OCI-LY1 (cell line): ENCODE measurements around the gene ZNF664.

Experiments
- H2AFZ ChIP-seq: fragments of 200-600 bp; sonication (generic), shearing (Covaris generic); 2 replicates; pipeline ENCODE4 v1.6.0; 2014; ENCODE audit warnings: antibody characterized with exemption, mild to moderate bottlenecking, low read length
- H3F3A ChIP-seq: fragments of 200-600 bp; sonication (generic), shearing (Covaris generic); 2 replicates; pipeline ENCODE4 v1.6.0; 2014; ENCODE audit warnings: mild to moderate bottlenecking, antibody characterized with exemption, low read length, moderate library complexity; ENCODE audit not compliant: insufficient read depth
- H3K27ac ChIP-seq: fragments of 200-600 bp; sonication (generic); 2 replicates; pipeline ENCODE4 v1.5.1; 2014; ENCODE audit warnings: low read length, mixed run types, mild to moderate bottlenecking, low read depth; ENCODE audit not compliant: poor library complexity, severe bottlenecking
- H3K27me3 ChIP-seq: fragments of 200-600 bp; sonication (generic); 2 replicates; pipeline ENCODE4 v1.6.0; 2014; ENCODE audit warnings: antibody characterized with exemption, mild to moderate bottlenecking, low read length, moderate library complexity; ENCODE audit not compliant: insufficient read depth
- H3K36me3 ChIP-seq: fragments of 200-600 bp; sonication (generic); 2 replicates; pipeline ENCODE4 v1.6.1; 2014; ENCODE audit warnings: mild to moderate bottlenecking, antibody characterized with exemption, low read length, moderate library complexity, mixed read lengths; ENCODE audit not compliant: insufficient read depth
- H3K4me1 ChIP-seq: fragments of 200-600 bp; sonication (generic); 2 replicates; pipeline ENCODE4 v1.5.1; 2014; ENCODE audit warnings: mild to moderate bottlenecking, low read length, moderate library complexity; ENCODE audit not compliant: insufficient read depth, severe bottlenecking
- H3K4me2 ChIP-seq: fragments of 200-600 bp; sonication (generic), shearing (Covaris generic); 2 replicates; pipeline ENCODE4 v1.6.1; 2014; ENCODE audit warnings: low read length
- H3K4me3 ChIP-seq: fragments of 200-600 bp; sonication (generic); 2 replicates; pipeline ENCODE4 v1.5.1; 2014; ENCODE audit warnings: low read length, low read depth, mild to moderate bottlenecking, mixed read lengths; ENCODE audit not compliant: poor library complexity, severe bottlenecking
- H3K79me2 ChIP-seq: fragments of 200-600 bp; shearing (Covaris generic); 2 replicates; pipeline ENCODE4 v1.6.1; 2016; ENCODE audit warnings: mixed run types, low read length, mixed read lengths; ENCODE audit not compliant: insufficient read depth
- H3K9ac ChIP-seq: fragments of 200-600 bp; sonication (generic), shearing (Covaris generic); 2 replicates; pipeline ENCODE4 v1.6.1; 2014; ENCODE audit warnings: mild to moderate bottlenecking, low read length, mixed read lengths
- H3K9me2 ChIP-seq: fragments of 200-600 bp; sonication (generic), shearing (Covaris generic); 2 replicates; pipeline ENCODE4 v1.6.1; 2014; ENCODE audit warnings: low read depth, mild to moderate bottlenecking, low read length, mixed read lengths
- H3K9me3 ChIP-seq: fragments of 200-600 bp; shearing (Covaris generic); 2 replicates; pipeline ENCODE4 v1.6.1; 2014; ENCODE audit warnings: low read length, mixed read lengths
- H4K20me1 ChIP-seq: fragments of 200-600 bp; sonication (generic), shearing (Covaris generic); 2 replicates; pipeline ENCODE4 v1.6.0; 2016; ENCODE audit warnings: mild to moderate bottlenecking, low read length; ENCODE audit not compliant: insufficient read depth
- CTCF ChIP-seq: fragments of 200-600 bp; sonication (generic), shearing (Covaris generic); IDR thresholded peaks from 2 replicates; pipeline ENCODE4 v1.5.1; 2017; ENCODE audit warnings: mild to moderate bottlenecking, antibody characterized with exemption, low read length, moderate library complexity, mixed read lengths
- EZH2 ChIP-seq: fragments of 200-600 bp; sonication (generic), shearing (Covaris generic); IDR thresholded peaks from 2 replicates; pipeline ENCODE4 v1.8.0; 2017; ENCODE audit warnings: borderline replicate concordance, mixed run types, mild to moderate bottlenecking, antibody characterized with exemption, low read length, moderate library complexity, mixed read lengths

Gene ZNF664

GRCh38 chr12:124033859-124034258 lies 60.8 kb downstream of the ZNF664 start:
- H3K9me2 ChIP-seq = no peaks in the 10 kb centered on the region
- H3K9ac ChIP-seq = no peak overlapping the region
- H3K9me3 ChIP-seq = no peaks in the 10 kb centered on the region

GRCh38 chr12:124034297-124034696 lies 61.3 kb downstream of the ZNF664 start:
- Histone ChIP-seq H3K9me3 (no peaks in the 10 kb centered on the region), H3K79me2 (no peaks in the 10 kb centered on the region), H4K20me1 (no peaks in the 10 kb centered on the region), H3K4me1 (no peaks in the 10 kb centered on the region), H3K27me3 (no peaks in the 10 kb centered on the region), H3K4me3 (no peak overlapping the region), H3K4me2 (no peak overlapping the region), H3K36me3 (no peaks in the 10 kb centered on the region), H3K9ac (no peak overlapping the region), H3F3A (no peaks in the 10 kb centered on the region), H2AFZ (no peak overlapping the region), H3K9me2 (no peaks in the 10 kb centered on the region), H3K27ac (no peak overlapping the region)
- TF ChIP-seq EZH2 (no peak), CTCF (no peak)

More at GRCh38 chr12:124033859-124034258, 60.8 kb downstream of the ZNF664 start:
- Histone ChIP-seq H3K4me3 (no peak overlapping the region), H3K79me2 (no peaks in the 10 kb centered on the region), H3K36me3 (no peaks in the 10 kb centered on the region), H3K27ac (no peak overlapping the region), H4K20me1 (no peaks in the 10 kb centered on the region), H3F3A (no peaks in the 10 kb centered on the region), H3K27me3 (no peaks in the 10 kb centered on the region), H3K4me1 (no peaks in the 10 kb centered on the region), H2AFZ (no peak overlapping the region), H3K4me2 (no peak overlapping the region)
- TF ChIP-seq CTCF (no peak), EZH2 (no peak)

GRCh38 chr12:124035163-124035562 lies 62.1 kb downstream of the ZNF664 start:
- H3K9me3 ChIP-seq = no peaks in the 10 kb centered on the region
- no peak overlapping the region for H3K27ac ChIP-seq
- H3F3A ChIP-seq = no peaks in the 10 kb centered on the region
- no peaks in the 10 kb centered on the region for H3K79me2 ChIP-seq
- no peaks in the 10 kb centered on the region for H3K9me2 ChIP-seq
- H4K20me1 ChIP-seq = no peaks in the 10 kb centered on the region
- no peaks in the 10 kb centered on the region for H3K27me3 ChIP-seq
- no peak overlapping the region for H3K4me3 ChIP-seq
- H2AFZ ChIP-seq = no peak overlapping the region
- no peaks in the 10 kb centered on the region for H3K36me3 ChIP-seq
- H3K9ac ChIP-seq = no peak overlapping the region
- TF ChIP-seq EZH2 (no peak), CTCF (no peak)
- H3K4me1 ChIP-seq = no peaks in the 10 kb centered on the region
- no peak overlapping the region for H3K4me2 ChIP-seq
